OCI-LY3 (cell line): Measurements from ENCODE around the gene TMBIM6.

Experiments used
- H2AFZ ChIP-seq: fragments of 200-600, 300-600 bp; shearing (Covaris generic); 2 replicates; pipeline ENCODE4 v1.6.0; 2014; ENCODE audit warnings: antibody characterized with exemption, low read depth, low read length
- H3K27ac ChIP-seq: fragments of 200-600, 300-600 bp; sonication (generic); 2 replicates; pipeline ENCODE4 v1.5.1; 2014; ENCODE audit warnings: mild to moderate bottlenecking, low read length, moderate library complexity, mixed read lengths
- H3K27me3 ChIP-seq: fragments of 200-600, 300-600 bp; sonication (generic); 2 replicates; pipeline ENCODE4 v1.6.1; 2014; ENCODE audit warnings: low read depth, low read length, mixed read lengths
- H3K36me3 ChIP-seq: fragments of 200-600, 300-600 bp; sonication (generic); replicated peaks from 2 replicates; pipeline ENCODE3; 2014; ENCODE audit warnings: low read depth, low read length, mixed read lengths
- H3K4me1 ChIP-seq: fragments of 300-600, 200-600 bp; sonication (generic); 2 replicates; pipeline ENCODE4 v1.6.1; 2014; ENCODE audit warnings: low read length, mixed read lengths
- H3K4me2 ChIP-seq: fragments of 200-600, 300-600 bp; sonication (generic); 2 replicates; pipeline ENCODE4 v1.6.1; 2014; ENCODE audit warnings: low read length, mixed read lengths
- H3K4me3 ChIP-seq: fragments of 300-600, 200-600 bp; sonication (generic); 2 replicates; pipeline ENCODE4 v1.5.1; 2014; ENCODE audit warnings: antibody characterized with exemption, mild to moderate bottlenecking, low read length, moderate library complexity
- H3K79me2 ChIP-seq: fragments of 300-600, 200-600 bp; shearing (Covaris generic); 2 replicates; pipeline ENCODE4 v1.6.1; 2014; ENCODE audit warnings: mild to moderate bottlenecking, low read length, mixed read lengths
- H3K9ac ChIP-seq: fragments of 300-600, 200-600 bp; shearing (Covaris generic); 2 replicates; pipeline ENCODE4 v1.6.0; 2014; ENCODE audit warnings: mild to moderate bottlenecking, low read length, moderate library complexity
- H3K9me3 ChIP-seq: fragments of 200-600, 300-600 bp; shearing (Covaris generic); 2 replicates; pipeline ENCODE4 v1.6.1; 2014; ENCODE audit warnings: low read length, mixed read lengths; ENCODE audit not compliant: insufficient read depth
- H4K20me1 ChIP-seq: fragments of 200-600, 300-600 bp; sonication (generic); 2 replicates; pipeline ENCODE4 v1.6.1; 2016; ENCODE audit warnings: low read length, mixed read lengths; ENCODE audit not compliant: insufficient read depth
- CTCF ChIP-seq: fragments of 200-600, 300-600 bp; sonication (generic); IDR thresholded peaks from 2 replicates; pipeline ENCODE4 v1.5.1; 2014; ENCODE audit warnings: antibody characterized with exemption, low read length, low read depth
- EZH2phosphoT487 ChIP-seq: fragments of 200-600 bp; shearing (Covaris generic); IDR thresholded peaks from 2 replicates; pipeline ENCODE4 v1.6.1; 2018; ENCODE audit warnings: antibody characterized with exemption, mixed run types, low read depth

Gene TMBIM6

GRCh38 chr12:49776413-49776812 lies 35.1 kb downstream of the TMBIM6 start:
- H3K9ac ChIP-seq = peak overlapping the region; percentile 13; the same call in 1 of the 2 replicates
- TF ChIP-seq CTCF (peak; percentile 84), EZH2phosphoT487 (no peak)
- H3K4me3 ChIP-seq = peak overlapping the region; percentile 51
- peaks cover 25% of the 10 kb centered on the region for H3K4me1 ChIP-seq
- H3K9me3 ChIP-seq = no peaks in the 10 kb centered on the region; the same call in 1 of the 2 replicates
- H3K27ac ChIP-seq = no peak overlapping the region
- H4K20me1 ChIP-seq = no peaks in the 10 kb centered on the region
- H3K4me2 ChIP-seq = peak overlapping the region; percentile 63
- peak overlapping the region; percentile 59; the same call in 1 of the 2 replicates for H2AFZ ChIP-seq
- H3K79me2 ChIP-seq = no peaks in the 10 kb centered on the region
- H3K27me3 ChIP-seq = no peaks in the 10 kb centered on the region
- H3K36me3 ChIP-seq = no peaks in the 10 kb centered on the region

DNA sequence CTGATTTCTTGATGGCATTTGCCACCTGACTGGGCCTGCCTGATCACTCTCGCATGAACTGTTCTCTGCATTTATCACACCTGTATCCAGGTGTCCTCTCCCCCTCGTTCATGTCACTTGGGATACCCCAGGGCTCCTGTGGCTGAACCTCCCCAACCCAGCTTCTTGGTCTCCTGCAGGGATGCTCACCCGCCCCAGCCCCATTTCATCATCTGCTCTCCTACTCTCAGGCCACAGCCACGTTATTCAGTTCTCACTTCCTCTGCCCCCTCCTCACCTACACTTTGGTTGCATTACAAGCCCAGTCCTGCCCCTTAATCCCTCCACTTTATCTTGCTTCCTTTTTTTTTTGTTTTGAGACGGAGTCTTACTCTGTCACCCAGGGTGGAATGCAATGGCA lies 35.5 kb downstream of the TMBIM6 start:
- H4K20me1 ChIP-seq = no peaks in the 10 kb centered on the region
- H3K36me3 ChIP-seq = no peaks in the 10 kb centered on the region
- no peak for TF ChIP-seq CTCF
- H3K27ac ChIP-seq = no peak overlapping the region
- peak overlapping the region; percentile 51 for H3K4me3 ChIP-seq
- no peaks in the 10 kb centered on the region for H3K27me3 ChIP-seq
- peak overlapping the region; percentile 43 for H2AFZ ChIP-seq
- peak overlapping the region; percentile 63 for H3K4me2 ChIP-seq
- H3K4me1 ChIP-seq = peaks cover 25% of the 10 kb centered on the region
- peak overlapping the region; percentile 13; the same call in 1 of the 2 replicates for H3K9ac ChIP-seq
- no peaks in the 10 kb centered on the region for H3K79me2 ChIP-seq
- no peaks in the 10 kb centered on the region; the same call in 1 of the 2 replicates for H3K9me3 ChIP-seq

- H3K4me3 ChIP-seq = peak overlapping the region; percentile 51; the same call in 1 of the 2 replicates
- no peaks in the 10 kb centered on the region for H4K20me1 ChIP-seq
- H3K9me3 ChIP-seq = no peaks in the 10 kb centered on the region; the same call in 1 of the 2 replicates
- H3K9ac ChIP-seq = no peak overlapping the region
- H3K27me3 ChIP-seq = no peaks in the 10 kb centered on the region
- TF ChIP-seq CTCF (no peak), EZH2phosphoT487 (no peak)
- peaks cover 25% of the 10 kb centered on the region for H3K4me1 ChIP-seq
- H3K79me2 ChIP-seq = no peaks in the 10 kb centered on the region
- H3K27ac ChIP-seq = no peak overlapping the region
- H3K36me3 ChIP-seq = no peaks in the 10 kb centered on the region
- H3K4me2 ChIP-seq = peak overlapping the region; percentile 63
- no peak overlapping the region for H2AFZ ChIP-seq
These were observed 36.0 kb downstream of the TMBIM6 start for GRCh38 chr12:49777341-49777740.

GRCh38 chr12:49777800-49778748 lies 36.7 kb downstream of the TMBIM6 start:
- H3K36me3 ChIP-seq = no peaks in the 10 kb centered on the region
- H4K20me1 ChIP-seq = no peaks in the 10 kb centered on the region
- H3K27me3 ChIP-seq = no peaks in the 10 kb centered on the region
- no peak overlapping the region for H3K9ac ChIP-seq
- no peak for TF ChIP-seq EZH2phosphoT487
- peak; percentile 77 for TF ChIP-seq CTCF
- H3K4me1 ChIP-seq = peaks cover 25% of the 10 kb centered on the region
- peak overlapping the region; percentile 41 for H3K4me2 ChIP-seq
- no peaks in the 10 kb centered on the region for H3K79me2 ChIP-seq
- no peak overlapping the region for H3K27ac ChIP-seq
- peak overlapping the region; percentile 5; the same call in 1 of the 2 replicates for H3K4me3 ChIP-seq
- peak overlapping the region; percentile 54 for H2AFZ ChIP-seq
- H3K9me3 ChIP-seq = no peaks in the 10 kb centered on the region; the same call in 1 of the 2 replicates
